Endothelial cell of umbilical vein (primary cell): Measurements from ENCODE around the gene SNUPN.

Source experiments
- CTCF ChIP-seq, 2 donors: IDR thresholded peaks; 1 replicate in 1 of 2; 2 replicates in 1 of 2; pipeline ENCODE4 v1.5.1; 2011; ENCODE audit warnings: low read length in 2 of 2, mild to moderate bottlenecking in 2 of 2, moderate library complexity in 2 of 2, control low read depth in 1 of 2, inconsistent platforms in 1 of 2, low read depth in 1 of 2; ENCODE audit not compliant: insufficient read depth in 1 of 2; ENCODE audit errors: extremely low read depth in 1 of 2
- EZH2 ChIP-seq: IDR thresholded peaks from 2 replicates; pipeline ENCODE4 v1.6.1; 2012; ENCODE audit warnings: borderline replicate concordance, low read depth, mild to moderate bottlenecking, moderate library complexity, low read length, inconsistent platforms; ENCODE audit not compliant: severe bottlenecking
- POLR2A ChIP-seq: IDR thresholded peaks from 2 replicates; pipeline ENCODE4 v1.6.1; 2012; ENCODE audit warnings: low read depth, mild to moderate bottlenecking, control low read depth, low read length
- POLR2AphosphoS5 ChIP-seq: IDR thresholded peaks from 2 replicates; pipeline ENCODE4 v1.6.1; 2012; ENCODE audit warnings: low read depth, mild to moderate bottlenecking, control low read depth, low read length, moderate library complexity; ENCODE audit not compliant: insufficient read depth

DNA sequence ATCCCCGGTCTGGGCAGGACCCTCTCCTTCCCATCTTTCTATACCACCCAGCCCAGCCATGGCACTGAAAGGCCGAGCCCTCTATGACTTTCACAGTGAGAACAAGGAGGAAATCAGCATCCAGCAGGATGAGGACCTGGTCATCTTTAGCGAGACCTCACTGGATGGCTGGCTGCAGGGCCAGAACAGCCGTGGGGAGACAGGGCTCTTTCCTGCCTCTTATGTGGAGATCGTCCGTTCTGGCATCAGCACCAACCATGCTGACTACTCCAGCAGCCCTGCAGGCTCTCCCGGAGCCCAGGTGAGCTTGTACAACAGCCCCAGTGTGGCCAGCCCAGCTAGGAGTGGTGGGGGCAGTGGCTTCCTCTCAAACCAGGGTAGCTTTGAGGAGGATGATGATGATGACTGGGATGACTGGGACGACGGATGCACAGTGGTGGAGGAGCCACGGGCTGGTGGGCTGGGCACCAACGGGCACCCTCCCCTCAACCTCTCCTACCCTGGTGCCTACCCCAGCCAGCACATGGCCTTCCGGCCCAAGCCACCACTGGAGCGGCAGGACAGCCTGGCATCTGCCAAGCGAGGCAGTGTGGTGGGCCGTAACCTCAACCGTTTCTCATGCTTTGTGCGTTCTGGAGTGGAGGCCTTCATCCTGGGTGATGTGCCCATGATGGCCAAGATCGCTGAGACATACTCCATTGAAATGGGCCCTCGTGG, 23.7 kb upstream of the SNUPN start:
- no peak for TF ChIP-seq CTCF (IDR thresholded peaks at IDR 0.05; ENCODE audit: extremely low read depth in 1 of 2, insufficient read depth in 1 of 2, low read depth in 1 of 2, low read length in 2 of 2)
- TF ChIP-seq POLR2A = no peak
- no peak for TF ChIP-seq EZH2
- no peak for TF ChIP-seq POLR2AphosphoS5
